ENCODE measurements around the gene AKIRIN2. TPM values are rescaled to one million over a fixed set of nuclear protein-coding genes. Genes with fewer than 3 reads are reported as not detected.

AKIRIN2 gene
- total and polyA plus RNA-seq, 2 of the 13 experiments (the other 11 are each of a cell fraction or from before 2014, with no cell fraction given), result 15.6 to 23.4 TPM

DNA sequence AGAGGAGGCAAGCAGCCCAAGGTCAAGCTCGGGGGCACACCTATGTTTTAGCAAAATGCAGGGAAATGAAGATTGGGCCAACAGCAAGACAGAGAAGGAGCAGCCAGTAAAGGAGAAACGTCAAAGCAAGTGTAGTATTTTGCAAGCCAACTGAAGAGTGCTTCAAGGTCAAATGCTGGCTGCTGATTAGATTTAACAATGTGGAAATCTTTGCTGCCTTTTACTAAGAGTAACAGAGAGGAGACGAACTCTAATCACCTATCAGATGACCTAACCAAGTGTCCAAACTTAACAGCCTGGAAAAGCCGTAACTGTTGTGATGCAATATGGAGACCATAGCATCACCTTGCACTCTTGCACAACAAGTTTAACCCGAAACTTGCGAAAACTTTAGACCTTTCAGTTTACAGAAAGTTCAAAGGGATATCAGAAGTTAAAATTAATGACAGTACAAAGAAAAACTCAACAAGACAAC, 30.4 kb downstream of the AKIRIN2 start (continued):
- TF ChIP-seq, protein P1, sequence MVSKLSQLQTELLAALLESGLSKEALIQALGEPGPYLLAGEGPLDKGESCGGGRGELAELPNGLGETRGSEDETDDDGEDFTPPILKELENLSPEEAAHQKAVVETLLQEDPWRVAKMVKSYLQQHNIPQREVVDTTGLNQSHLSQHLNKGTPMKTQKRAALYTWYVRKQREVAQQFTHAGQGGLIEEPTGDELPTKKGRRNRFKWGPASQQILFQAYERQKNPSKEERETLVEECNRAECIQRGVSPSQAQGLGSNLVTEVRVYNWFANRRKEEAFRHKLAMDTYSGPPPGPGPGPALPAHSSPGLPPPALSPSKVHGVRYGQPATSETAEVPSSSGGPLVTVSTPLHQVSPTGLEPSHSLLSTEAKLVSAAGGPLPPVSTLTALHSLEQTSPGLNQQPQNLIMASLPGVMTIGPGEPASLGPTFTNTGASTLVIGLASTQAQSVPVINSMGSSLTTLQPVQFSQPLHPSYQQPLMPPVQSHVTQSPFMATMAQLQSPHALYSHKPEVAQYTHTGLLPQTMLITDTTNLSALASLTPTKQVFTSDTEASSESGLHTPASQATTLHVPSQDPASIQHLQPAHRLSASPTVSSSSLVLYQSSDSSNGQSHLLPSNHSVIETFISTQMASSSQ (IDR thresholded peaks at IDR 0.05; ENCODE audit: low read depth), result peak; percentile 95
- TF ChIP-seq, protein P1 (CRISPR knock-in tag; IDR thresholded peaks at IDR 0.05; ENCODE audit: borderline replicate concordance), result peak; percentile 97
- TF ChIP-seq TAF1 (CRISPR knock-in tag; IDR thresholded peaks at IDR 0.05) (no peak), HNRNPK (IDR thresholded peaks at IDR 0.05; ENCODE audit: low read depth, low read length, poor library complexity, severe bottlenecking) (no peak), TBX2 (CRISPR knock-in tag; IDR thresholded peaks at IDR 0.05; ENCODE audit: borderline replicate concordance) (peak; percentile 99), GPN1 (CRISPR knock-in tag; IDR thresholded peaks at IDR 0.05; ENCODE audit: borderline replicate concordance) (no peak), ERF (CRISPR knock-in tag; IDR thresholded peaks at IDR 0.05) (peak; percentile 85; the same call in 1 of the 2 replicates), PHB2 (IDR thresholded peaks at IDR 0.05; ENCODE audit: partially characterized antibody) (no peak), ZNF788 (CRISPR knock-in tag; IDR thresholded peaks at IDR 0.05; ENCODE audit: borderline replicate concordance) (peak; percentile 63; the same call in 1 of the 2 replicates), NFIC (IDR thresholded peaks at IDR 0.05; ENCODE audit: low read length) (peak; percentile 96), CBX5 (CRISPR knock-in tag; IDR thresholded peaks at IDR 0.05; ENCODE audit: borderline replicate concordance) (peak; percentile 88; the same call in 1 of the 2 replicates), HCFC1 (IDR thresholded peaks at IDR 0.05; ENCODE audit: low read depth, low read length) (no peak), ZNF17 (CRISPR knock-in tag; IDR thresholded peaks at IDR 0.05) (no peak), NFATC3 (CRISPR knock-in tag; IDR thresholded peaks at IDR 0.05) (0 out of 2 replicates have a peak, but pooled peaks have one; percentile 31), ZSCAN9 (CRISPR knock-in tag; IDR thresholded peaks at IDR 0.05; ENCODE audit: borderline replicate concordance) (peak; percentile 84; the same call in 1 of the 2 replicates), RNF2 (conservative IDR thresholded peaks at IDR 0.05; ENCODE audit: low read depth) (no peak), FOXA1 (IDR thresholded peaks at IDR 0.05) (no peak), FOXA1 (CRISPR knock-in tag; IDR thresholded peaks at IDR 0.05) (peak; percentile 89), ZSCAN12 (CRISPR knock-in tag; IDR thresholded peaks at IDR 0.05) (no peak), ZNF274 (CRISPR knock-in tag; IDR thresholded peaks at IDR 0.05) (no peak), ATRX (CRISPR knock-in tag; IDR thresholded peaks at IDR 0.05; ENCODE audit: borderline replicate concordance) (no peak), ZFYVE20 (CRISPR knock-in tag; IDR thresholded peaks at IDR 0.05; ENCODE audit: borderline replicate concordance, low read depth) (no peak), ZNF350 (CRISPR knock-in tag; IDR thresholded peaks at IDR 0.05; ENCODE audit: borderline replicate concordance, low read depth) (no peak; the same call in 1 of the 2 replicates), THYN1 (CRISPR knock-in tag; IDR thresholded peaks at IDR 0.05; ENCODE audit: borderline replicate concordance, low read depth) (0 out of 2 replicates have a peak, but pooled peaks have one; percentile 71), ZSCAN20 (CRISPR knock-in tag; IDR thresholded peaks at IDR 0.05; ENCODE audit: borderline replicate concordance) (no peak), MED13 (CRISPR knock-in tag; IDR thresholded peaks at IDR 0.05) (peak; percentile 95), SIN3B (IDR thresholded peaks at IDR 0.05; ENCODE audit: low read length) (no peak; the same call in 1 of the 2 replicates), HNRNPUL1 (IDR thresholded peaks at IDR 0.05; ENCODE audit: low read depth, low read length) (no peak), GATA4 (IDR thresholded peaks at IDR 0.05; ENCODE audit: borderline replicate concordance, low read depth) (peak; percentile 97), ZNF496 (CRISPR knock-in tag; IDR thresholded peaks at IDR 0.05; ENCODE audit: insufficient replicate concordance) (no peak), ZNF335 (CRISPR knock-in tag; IDR thresholded peaks at IDR 0.05) (peak; percentile 83; the same call in 1 of the 2 replicates)
